ENCODE measurements around the gene ADRB1.

Gene ADRB1

GRCh38 chr10:114058297-114058696 lies 14.6 kb downstream of the ADRB1 start:
- DNase-seq = no peak

- no peak for DNase-seq
These were observed 15.9 kb downstream of the ADRB1 start for GRCh38 chr10:114059561-114059960.

GRCh38 chr10:114060456-114060855 lies 16.8 kb downstream of the ADRB1 start:
- DNase-seq = no peak

GRCh38 chr10:114061148-114061547 lies 17.5 kb downstream of the ADRB1 start:
- DNase-seq = no peak

GRCh38 chr10:114061789-114062188 lies 18.1 kb downstream of the ADRB1 start:
- DNase-seq = no peak

GRCh38 chr10:114064151-114065048 lies 20.7 kb downstream of the ADRB1 start:
- no peak for DNase-seq

GRCh38 chr10:114065049-114065435 lies 21.4 kb downstream of the ADRB1 start:
- DNase-seq = no peak

GRCh38 chr10:114068054-114068707 lies 24.5 kb downstream of the ADRB1 start:
- no peak for DNase-seq

GRCh38 chr10:114070710-114071109 lies 27.0 kb downstream of the ADRB1 start:
- DNase-seq = no peak

GRCh38 chr10:114071178-114071577 lies 27.5 kb downstream of the ADRB1 start:
- no peak for DNase-seq

GRCh38 chr10:114073395-114074186 lies 29.9 kb downstream of the ADRB1 start:
- DNase-seq = no peak

- no peak for DNase-seq
These were observed 31.4 kb downstream of the ADRB1 start for GRCh38 chr10:114075093-114075492.

GRCh38 chr10:114077347-114077746 lies 33.7 kb downstream of the ADRB1 start:
- DNase-seq = no peak

GRCh38 chr10:114077815-114078219 lies 34.2 kb downstream of the ADRB1 start:
- no peak for DNase-seq

GRCh38 chr10:114078346-114078745 lies 34.7 kb downstream of the ADRB1 start:
- DNase-seq = no peak

GRCh38 chr10:114079421-114079820 lies 35.8 kb downstream of the ADRB1 start:
- no peak for DNase-seq

- DNase-seq = no peak
These were observed 38.4 kb downstream of the ADRB1 start for GRCh38 chr10:114081911-114082583.

- no peak for DNase-seq
These were observed 39.4 kb downstream of the ADRB1 start for GRCh38 chr10:114083040-114083439.

GRCh38 chr10:114084215-114084614 lies 40.5 kb downstream of the ADRB1 start:
- no peak for DNase-seq

GRCh38 chr10:114087255-114087654 lies 43.6 kb downstream of the ADRB1 start:
- DNase-seq = no peak

GRCh38 chr10:114087655-114088054 lies 44.0 kb downstream of the ADRB1 start:
- no peak for DNase-seq

- DNase-seq = no peak
These were observed 51.1 kb downstream of the ADRB1 start for GRCh38 chr10:114094795-114095194.

Data from NCI-H2081 treated with DMSO at 0.1 percent for 48 hours (cell line).